Measurements from ENCODE around the gene KIF16B. TPM values are rescaled to one million over a fixed set of nuclear protein-coding genes. Genes with fewer than 3 reads are reported as not detected.
A peak's percentile ranks its signal among the peaks of the same experiment; 100 is the strongest.

Gene KIF16B
- total RNA-seq, 1 donor from 2014 or later = 9.4 TPM

GRCh38 chr20:16244892-16245291 lies 328.4 kb downstream of the KIF16B start:
- no peak for DNase-seq (ENCODE audit: low read depth, low spot score)
- Mint-ChIP-seq H3K4me1 (peaks cover 16% of the 10 kb centered on the region), H3K27me3 (ENCODE audit: low read depth) (no peaks in the 10 kb centered on the region), H3K4me3 (no peak overlapping the region), H3K36me3 (ENCODE audit: low read depth) (no peaks in the 10 kb centered on the region), H3K27ac (ENCODE audit: unreplicated experiment) (no peak overlapping the region), H3K9me3 (no peaks in the 10 kb centered on the region)
- no peak for TF ChIP-seq CTCF (conservative IDR thresholded peaks at IDR 0.05)

- H3K4me1 Mint-ChIP-seq = peaks cover 12% of the 10 kb centered on the region
- peaks cover 3% of the 10 kb centered on the region for H3K9me3 Mint-ChIP-seq
- no peak for DNase-seq (ENCODE audit: low read depth, low spot score)
- H3K27me3 Mint-ChIP-seq (ENCODE audit: low read depth) = no peaks in the 10 kb centered on the region
- no peak overlapping the region for H3K27ac Mint-ChIP-seq (ENCODE audit: unreplicated experiment)
- peaks cover 3% of the 10 kb centered on the region for H3K36me3 Mint-ChIP-seq (ENCODE audit: low read depth)
- no peak for TF ChIP-seq CTCF (conservative IDR thresholded peaks at IDR 0.05)
- H3K4me3 Mint-ChIP-seq = no peak overlapping the region
Measured at GRCh38 chr20:16243470-16243869, 329.8 kb downstream of the KIF16B start.

GRCh38 chr20:16241911-16242310 lies 331.3 kb downstream of the KIF16B start:
- DNase-seq (ENCODE audit: low read depth, low spot score) = no peak
- no peak overlapping the region for H3K27ac Mint-ChIP-seq (ENCODE audit: unreplicated experiment)
- H3K36me3 Mint-ChIP-seq (ENCODE audit: low read depth) = peaks cover 3% of the 10 kb centered on the region
- H3K27me3 Mint-ChIP-seq (ENCODE audit: low read depth) = no peaks in the 10 kb centered on the region
- H3K4me3 Mint-ChIP-seq = no peak overlapping the region
- H3K9me3 Mint-ChIP-seq = peaks cover 5% of the 10 kb centered on the region
- peak; percentile 20 for TF ChIP-seq CTCF (conservative IDR thresholded peaks at IDR 0.05)
- peaks cover 3% of the 10 kb centered on the region for H3K4me1 Mint-ChIP-seq

GRCh38 chr20:16240355-16240754 lies 332.9 kb downstream of the KIF16B start:
- TF ChIP-seq CTCF (conservative IDR thresholded peaks at IDR 0.05) = no peak

GRCh38 chr20:16236589-16237241 lies 336.5 kb downstream of the KIF16B start:
- Mint-ChIP-seq H3K4me3 (no peak overlapping the region), H3K9me3 (peaks cover 8% of the 10 kb centered on the region), H3K27me3 (ENCODE audit: low read depth) (no peaks in the 10 kb centered on the region), H3K27ac (ENCODE audit: unreplicated experiment) (peak overlapping the region; percentile 12), H3K36me3 (ENCODE audit: low read depth) (peaks cover 3% of the 10 kb centered on the region), H3K4me1 (peaks cover 15% of the 10 kb centered on the region)
- TF ChIP-seq CTCF (conservative IDR thresholded peaks at IDR 0.05) = no peak
- DNase-seq (ENCODE audit: low read depth, low spot score) = no peak

More at GRCh38 chr20:16240355-16240754, 332.9 kb downstream of the KIF16B start:
- peaks cover 11% of the 10 kb centered on the region for H3K4me1 Mint-ChIP-seq
- peaks cover 3% of the 10 kb centered on the region for H3K36me3 Mint-ChIP-seq (ENCODE audit: low read depth)
- H3K27ac Mint-ChIP-seq (ENCODE audit: unreplicated experiment) = no peak overlapping the region
- DNase-seq (ENCODE audit: low read depth, low spot score) = no peak
- no peaks in the 10 kb centered on the region for H3K27me3 Mint-ChIP-seq (ENCODE audit: low read depth)
- H3K9me3 Mint-ChIP-seq = peaks cover 6% of the 10 kb centered on the region
- no peak overlapping the region for H3K4me3 Mint-ChIP-seq
